PC-3 (cell line): ENCODE measurements around the gene CCNDBP1. TPM values are rescaled to one million over a fixed set of nuclear protein-coding genes. Genes with fewer than 3 reads are reported as not detected.

ENCODE experiments used
- ATAC-seq: fragments of 200-7000 bp; cut with Tn5 transposase; 2 replicates; pipeline ENCODE4 v1.9.1; 2020; ENCODE audit warnings: mild to moderate bottlenecking, moderate library complexity
- BruUV-seq: library from RNA; stranded (reverse); fragments of 400-500 nt; replicated peaks from 2 replicates; lab custom pipeline; 2021; lab: Mats Ljungman, UMichigan
- CTCF ChIA-PET: fragments of 300-600 bp; sonication (Branson Sonifier 250); formaldehyde crosslinking; loops from one replicate; lab custom pipeline; 2022; ENCODE audit warnings: antibody characterized with exemption; lab: Charles Lee
- POLR2A ChIA-PET: fragments of 300-600 bp; sonication (Branson Sonifier 250); formaldehyde crosslinking; loops from one replicate; lab custom pipeline; 2022; ENCODE audit warnings: antibody characterized with exemption; ENCODE audit not compliant: unreplicated experiment; lab: Charles Lee
- DNase-seq: peaks from one replicate; pipeline ENCODE4 v3.0.0-alpha.2; 2015
- H2AFZ ChIP-seq: fragments of 300-600 bp; sonication (generic); 2 replicates; pipeline ENCODE4 v1.6.0; 2016; ENCODE audit warnings: antibody characterized with exemption, low read length
- H3F3A ChIP-seq: fragments of 300-600 bp; sonication (generic); one replicate; pipeline ENCODE4 v1.6.0; 2017; ENCODE audit warnings: antibody characterized with exemption, low read length, control low read depth, mild to moderate bottlenecking; ENCODE audit not compliant: unreplicated experiment
- H3K27ac ChIP-seq: fragments of 300-600 bp; sonication (generic); 2 replicates; pipeline ENCODE4 v1.5.1; 2016; ENCODE audit warnings: mild to moderate bottlenecking, low read length
- H3K27me3 ChIP-seq: fragments of 300-600 bp; sonication (generic); 2 replicates; pipeline ENCODE4 v1.6.1; 2016; ENCODE audit warnings: low read length, mixed read lengths
- H3K36me3 ChIP-seq: fragments of 300-600 bp; sonication (generic); 2 replicates; pipeline ENCODE4 v1.6.1; 2016; ENCODE audit warnings: low read depth, mixed run types, low read length, mixed read lengths
- H3K4me1 ChIP-seq: fragments of 300-600 bp; sonication (generic); 2 replicates; pipeline ENCODE4 v1.5.1; 2016; ENCODE audit warnings: low read length; ENCODE audit not compliant: insufficient read depth
- H3K4me2 ChIP-seq: fragments of 300-600 bp; sonication (generic); 2 replicates; pipeline ENCODE4 v1.6.0; 2016; ENCODE audit warnings: low read length
- H3K4me3 ChIP-seq: fragments of 300-600 bp; sonication (generic); 2 replicates; pipeline ENCODE4 v1.5.1; 2016; ENCODE audit warnings: mild to moderate bottlenecking, low read length, mixed read lengths
- H3K79me2 ChIP-seq: fragments of 300-600 bp; sonication (generic); 2 replicates; pipeline ENCODE4 v1.6.1; 2017; ENCODE audit warnings: low read length, mixed read lengths
- H3K9ac ChIP-seq: fragments of 300-600 bp; sonication (generic); 2 replicates; pipeline ENCODE4 v1.6.0; 2016; ENCODE audit warnings: mild to moderate bottlenecking, low read length
- H3K9me2 ChIP-seq: fragments of 300-600 bp; sonication (generic); replicated peaks from 2 replicates; pipeline ENCODE4 v1.6.1; 2016; ENCODE audit warnings: mixed run types, low read length, mixed read lengths
- H3K9me3 ChIP-seq: fragments of 300-600 bp; sonication (generic); 2 replicates; pipeline ENCODE4 v1.6.1; 2016; ENCODE audit warnings: low read length, mixed read lengths
- H4K20me1 ChIP-seq: fragments of 300-600 bp; sonication (generic); 2 replicates; pipeline ENCODE4 v1.6.1; 2016; ENCODE audit warnings: low read length, mixed read lengths
- EZH2 ChIP-seq: fragments of 300-600 bp; sonication (generic); IDR thresholded peaks from one replicate; pipeline ENCODE4 v1.6.1; 2017; ENCODE audit warnings: antibody characterized with exemption, mild to moderate bottlenecking, low read length; ENCODE audit not compliant: unreplicated experiment
- EZH2phosphoT487 ChIP-seq: fragments of 300-600 bp; sonication (generic); IDR thresholded peaks from 2 replicates; pipeline ENCODE4 v1.6.1; 2018; ENCODE audit warnings: mild to moderate bottlenecking, antibody characterized with exemption, low read length, borderline replicate concordance
- intact Hi-C: fragments of 100-400 bp; cut with micrococcal nuclease; formaldehyde crosslinking; loops from 2 replicates; pipeline ENCODE4 v1.9.0; 2023
- total RNA-seq: library from RNA; depleted of rRNA; stranded (reverse); fragments of >200 nt; gene quantifications from 2 replicates; pipeline ENCODE4 v1.2.3, GENCODE V29; 2014
- TF ChIP-seq, protein P1 (sequence below): fragments of 300-600 bp; sonication (generic); conservative IDR thresholded peaks from 2 replicates; pipeline ENCODE4 v1.5.1; 2017; ENCODE audit warnings: antibody characterized with exemption, low read depth, mild to moderate bottlenecking, low read length

CCNDBP1 gene
- total RNA-seq, 1 experiment from 2014 or later: 34.3 TPM

DNA sequence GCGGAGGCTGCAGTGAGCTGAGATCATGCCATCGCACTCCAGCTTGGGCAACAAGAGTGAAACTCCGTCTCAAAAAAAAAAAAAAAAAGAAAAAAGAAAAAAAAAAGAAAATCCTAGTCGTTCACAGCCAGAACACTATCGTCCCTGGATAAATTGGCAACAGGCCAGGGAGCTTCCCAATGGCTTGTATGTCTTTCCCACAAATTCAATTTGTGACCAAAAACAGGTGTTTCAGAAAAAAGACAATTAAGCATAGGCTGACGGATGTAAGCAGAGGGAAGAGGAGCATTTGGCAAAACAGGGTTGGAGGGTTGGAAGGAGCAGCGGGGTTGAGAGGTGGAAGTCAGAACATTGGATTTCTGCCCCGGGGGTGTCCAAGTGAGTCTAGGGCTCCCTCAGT, 27.1 kb downstream of the CCNDBP1 start:
- ChIA-PET POLR2A (no interaction called here), CTCF (no interaction called here)
- no peak for TF ChIP-seq EZH2phosphoT487
- TF ChIP-seq EZH2: no peak
- Histone ChIP-seq H3K9me2 (no peaks in the 10 kb centered on the region), H2AFZ (no peak overlapping the region), H3K9me3 (no peaks in the 10 kb centered on the region), H3K9ac (no peak overlapping the region), H3K27ac (no peak overlapping the region), H4K20me1 (no peaks in the 10 kb centered on the region), H3K4me2 (no peak overlapping the region), H3K36me3 (no peaks in the 10 kb centered on the region), H3K79me2 (no peaks in the 10 kb centered on the region), H3K4me1 (peaks cover 6% of the 10 kb centered on the region; the same call in 1 of the 2 replicates), H3K4me3 (no peak overlapping the region), H3F3A (no peaks in the 10 kb centered on the region), H3K27me3 (no peaks in the 10 kb centered on the region)
- BruUV-seq: no TSS peak
- DNase-seq (no peak), ATAC-seq (no peak)
- intact Hi-C loops: no loop called here

DNA sequence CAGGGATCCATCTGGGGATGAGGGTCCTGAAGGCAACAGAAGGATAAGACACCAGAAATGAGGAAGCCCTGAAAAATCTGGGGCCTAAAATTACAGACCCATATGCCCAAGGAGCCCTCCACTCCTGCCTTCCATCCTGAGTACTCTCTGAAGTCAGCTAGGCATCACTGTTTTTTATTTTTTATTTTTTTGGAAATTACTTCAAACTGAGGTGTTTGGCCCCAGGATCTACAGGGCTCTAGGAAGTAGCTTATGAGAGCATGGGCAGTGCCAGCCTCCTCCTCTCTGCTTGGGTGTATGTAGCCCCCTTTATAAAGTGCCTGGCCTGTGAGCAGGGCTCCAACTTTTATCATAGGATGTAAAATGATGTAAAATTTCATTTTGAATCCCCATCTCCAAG, 27.7 kb downstream of the CCNDBP1 start:
- H3K36me3 ChIP-seq: no peaks in the 10 kb centered on the region
- CTCF ChIA-PET: no interaction called here
- no peaks in the 10 kb centered on the region for H3K9me3 ChIP-seq
- no peak overlapping the region for H3K4me2 ChIP-seq
- TF ChIP-seq EZH2phosphoT487 (no peak), EZH2 (no peak)
- TF ChIP-seq, protein P1, sequence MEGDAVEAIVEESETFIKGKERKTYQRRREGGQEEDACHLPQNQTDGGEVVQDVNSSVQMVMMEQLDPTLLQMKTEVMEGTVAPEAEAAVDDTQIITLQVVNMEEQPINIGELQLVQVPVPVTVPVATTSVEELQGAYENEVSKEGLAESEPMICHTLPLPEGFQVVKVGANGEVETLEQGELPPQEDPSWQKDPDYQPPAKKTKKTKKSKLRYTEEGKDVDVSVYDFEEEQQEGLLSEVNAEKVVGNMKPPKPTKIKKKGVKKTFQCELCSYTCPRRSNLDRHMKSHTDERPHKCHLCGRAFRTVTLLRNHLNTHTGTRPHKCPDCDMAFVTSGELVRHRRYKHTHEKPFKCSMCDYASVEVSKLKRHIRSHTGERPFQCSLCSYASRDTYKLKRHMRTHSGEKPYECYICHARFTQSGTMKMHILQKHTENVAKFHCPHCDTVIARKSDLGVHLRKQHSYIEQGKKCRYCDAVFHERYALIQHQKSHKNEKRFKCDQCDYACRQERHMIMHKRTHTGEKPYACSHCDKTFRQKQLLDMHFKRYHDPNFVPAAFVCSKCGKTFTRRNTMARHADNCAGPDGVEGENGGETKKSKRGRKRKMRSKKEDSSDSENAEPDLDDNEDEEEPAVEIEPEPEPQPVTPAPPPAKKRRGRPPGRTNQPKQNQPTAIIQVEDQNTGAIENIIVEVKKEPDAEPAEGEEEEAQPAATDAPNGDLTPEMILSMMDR: no peak
- H3F3A ChIP-seq: no peaks in the 10 kb centered on the region
- no peak overlapping the region for H3K4me3 ChIP-seq
- no TSS peak for BruUV-seq
- intact Hi-C loops: no loop called here
- H3K4me1 ChIP-seq: peaks cover 6% of the 10 kb centered on the region; the same call in 1 of the 2 replicates
- no peaks in the 10 kb centered on the region for H4K20me1 ChIP-seq
- no peak overlapping the region for H3K27ac ChIP-seq
- no peaks in the 10 kb centered on the region for H3K9me2 ChIP-seq
- DNase-seq: no peak
- no peaks in the 10 kb centered on the region for H3K27me3 ChIP-seq
- H3K79me2 ChIP-seq: no peaks in the 10 kb centered on the region
- no peak overlapping the region for H3K9ac ChIP-seq
- ATAC-seq: no peak
- POLR2A ChIA-PET: no interaction called here
- H2AFZ ChIP-seq: no peak overlapping the region

DNA sequence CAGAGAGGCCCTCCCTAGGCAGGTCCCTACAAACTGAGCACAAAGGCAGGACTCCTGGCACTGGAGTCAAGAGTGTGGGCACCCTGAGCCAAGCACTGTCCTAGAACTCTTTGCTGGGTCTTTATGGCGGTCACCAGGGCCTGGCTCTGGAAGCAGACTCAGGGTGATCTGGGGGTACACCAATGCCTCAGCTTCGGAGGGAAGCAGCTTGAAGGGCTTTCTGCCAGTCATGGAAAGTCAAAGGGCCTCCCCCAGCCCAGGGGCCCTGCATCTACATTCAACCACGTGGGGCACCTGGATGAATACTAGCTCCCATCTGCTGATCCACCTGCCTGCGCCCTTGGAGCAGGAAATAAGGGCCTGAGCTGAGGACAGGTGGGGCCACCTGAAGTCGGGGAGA, 28.3 kb downstream of the CCNDBP1 start:
- Histone ChIP-seq H3K27ac (no peak overlapping the region), H3K79me2 (no peaks in the 10 kb centered on the region), H4K20me1 (no peaks in the 10 kb centered on the region), H3K4me3 (no peak overlapping the region), H3K9me2 (no peaks in the 10 kb centered on the region), H3K9ac (no peak overlapping the region), H3F3A (no peaks in the 10 kb centered on the region), H3K4me2 (no peak overlapping the region), H2AFZ (no peak overlapping the region), H3K27me3 (no peaks in the 10 kb centered on the region), H3K36me3 (no peaks in the 10 kb centered on the region), H3K4me1 (peaks cover 6% of the 10 kb centered on the region; the same call in 1 of the 2 replicates), H3K9me3 (no peaks in the 10 kb centered on the region)
- intact Hi-C loops: no loop called here
- BruUV-seq: no TSS peak
- TF ChIP-seq EZH2 (no peak), EZH2phosphoT487 (no peak)
- TF ChIP-seq, protein P1: no peak
- ChIA-PET POLR2A (no interaction called here), CTCF (no interaction called here)
- DNase-seq (no peak), ATAC-seq (no peak)
